SU-DHL-6 (cell line): ENCODE measurements around the gene TMPRSS11A.

Experiments
- H2AFZ ChIP-seq: fragments of 200-600 bp; sonication (generic); 2 replicates; pipeline ENCODE4 v1.6.1; 2014; ENCODE audit warnings: low read depth, mild to moderate bottlenecking, moderate library complexity, mixed read lengths, antibody characterized with exemption, low read length; ENCODE audit not compliant: severe bottlenecking
- H3F3A ChIP-seq: fragments of 200-600 bp; shearing (Covaris generic); 2 replicates; pipeline ENCODE4 v1.6.0; 2016; ENCODE audit warnings: antibody characterized with exemption, mild to moderate bottlenecking; ENCODE audit not compliant: insufficient read depth
- H3K27ac ChIP-seq: fragments of 200-600 bp; sonication (generic); 2 replicates; pipeline ENCODE4 v1.5.1; 2016; ENCODE audit warnings: low read depth, mild to moderate bottlenecking, low read length, moderate library complexity, mixed read lengths
- H3K27me3 ChIP-seq: fragments of 200-600 bp; sonication (generic), shearing (Covaris generic); 2 replicates; pipeline ENCODE4 v1.6.0; 2014; ENCODE audit warnings: mild to moderate bottlenecking, low read length
- H3K36me3 ChIP-seq: fragments of 200-600 bp; sonication (generic); 2 replicates; pipeline ENCODE4 v1.6.1; 2014; ENCODE audit warnings: mild to moderate bottlenecking, low read length, mixed read lengths
- H3K4me2 ChIP-seq: fragments of 300-600, 200-600 bp; shearing (Covaris generic), sonication (generic); 2 replicates; pipeline ENCODE4 v1.6.0; 2014; ENCODE audit warnings: low read length, low read depth, mild to moderate bottlenecking; ENCODE audit not compliant: poor library complexity, severe bottlenecking
- H3K4me3 ChIP-seq: fragments of 200-600 bp; sonication (generic); 2 replicates; pipeline ENCODE4 v1.5.1; 2014; ENCODE audit warnings: antibody characterized with exemption, low read length, mild to moderate bottlenecking, mixed read lengths; ENCODE audit not compliant: insufficient read depth, poor library complexity, severe bottlenecking
- H3K79me2 ChIP-seq: fragments of 200-600 bp; sonication (generic); 2 replicates; pipeline ENCODE4 v1.6.1; 2014; ENCODE audit warnings: mild to moderate bottlenecking, low read length, moderate library complexity; ENCODE audit not compliant: insufficient read depth
- H3K9ac ChIP-seq: fragments of 200-600 bp; sonication (generic); 2 replicates; pipeline ENCODE4 v1.7.0; 2014; ENCODE audit warnings: mild to moderate bottlenecking, low read length
- H3K9me2 ChIP-seq: fragments of 200-600 bp; sonication (generic); replicated peaks from 2 replicates; pipeline ENCODE4 v1.6.1; 2014; ENCODE audit warnings: low read length; ENCODE audit not compliant: insufficient read depth
- H3K9me3 ChIP-seq: fragments of 200-600 bp; sonication (generic); 2 replicates; pipeline ENCODE4 v1.6.1; 2014; ENCODE audit warnings: low read length, mixed read lengths; ENCODE audit not compliant: insufficient read depth
- H4K20me1 ChIP-seq: fragments of 200-600 bp; sonication (generic); 2 replicates; pipeline ENCODE4 v1.6.1; 2014; ENCODE audit warnings: low read depth, mild to moderate bottlenecking, antibody characterized with exemption, low read length, moderate library complexity, mixed read lengths
- EZH2phosphoT487 ChIP-seq: fragments of 200-600 bp; sonication (generic), shearing (Covaris generic); conservative IDR thresholded peaks from 2 replicates; pipeline ENCODE4 v1.6.1; 2018; ENCODE audit warnings: mild to moderate bottlenecking, antibody characterized with exemption, low read length, moderate library complexity, mixed read lengths
- TF ChIP-seq, protein P1 (sequence below): fragments of 200-600 bp; sonication (generic); IDR thresholded peaks from one replicate; pipeline ENCODE4 v1.5.1; 2017; ENCODE audit warnings: antibody characterized with exemption, mild to moderate bottlenecking, low read length, moderate library complexity; ENCODE audit not compliant: insufficient read depth, poor library complexity, severe bottlenecking

TMPRSS11A gene

DNA sequence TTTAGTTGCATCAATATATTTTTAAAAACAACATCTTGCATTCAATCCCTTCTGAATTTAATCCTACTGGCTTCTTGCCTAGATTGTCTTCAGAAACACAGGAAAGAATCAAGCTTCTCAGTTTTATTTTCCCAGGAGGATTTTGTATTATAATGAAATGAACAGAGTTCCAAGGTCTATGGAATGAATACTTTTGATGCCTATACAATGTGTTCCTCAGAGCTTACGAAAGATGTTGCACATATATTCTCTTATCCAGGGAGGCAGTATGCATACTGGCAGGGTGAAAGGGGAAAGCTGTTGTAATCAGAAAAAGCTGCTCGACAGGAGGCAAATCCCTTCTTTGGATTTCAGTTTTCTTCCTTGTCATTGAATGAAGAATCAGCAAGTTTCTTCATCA is 88.3 kb downstream of the TMPRSS11A start:
- Histone ChIP-seq H3K4me2 (no peak overlapping the region), H3K4me3 (no peak overlapping the region), H3K9me3 (no peaks in the 10 kb centered on the region), H4K20me1 (no peaks in the 10 kb centered on the region), H2AFZ (no peak overlapping the region), H3K79me2 (no peaks in the 10 kb centered on the region), H3K27me3 (no peaks in the 10 kb centered on the region), H3K9ac (no peak overlapping the region), H3K9me2 (no peaks in the 10 kb centered on the region), H3F3A (no peaks in the 10 kb centered on the region), H3K36me3 (no peaks in the 10 kb centered on the region), H3K27ac (no peak overlapping the region)
- TF ChIP-seq EZH2phosphoT487: no peak
- TF ChIP-seq, protein P1, sequence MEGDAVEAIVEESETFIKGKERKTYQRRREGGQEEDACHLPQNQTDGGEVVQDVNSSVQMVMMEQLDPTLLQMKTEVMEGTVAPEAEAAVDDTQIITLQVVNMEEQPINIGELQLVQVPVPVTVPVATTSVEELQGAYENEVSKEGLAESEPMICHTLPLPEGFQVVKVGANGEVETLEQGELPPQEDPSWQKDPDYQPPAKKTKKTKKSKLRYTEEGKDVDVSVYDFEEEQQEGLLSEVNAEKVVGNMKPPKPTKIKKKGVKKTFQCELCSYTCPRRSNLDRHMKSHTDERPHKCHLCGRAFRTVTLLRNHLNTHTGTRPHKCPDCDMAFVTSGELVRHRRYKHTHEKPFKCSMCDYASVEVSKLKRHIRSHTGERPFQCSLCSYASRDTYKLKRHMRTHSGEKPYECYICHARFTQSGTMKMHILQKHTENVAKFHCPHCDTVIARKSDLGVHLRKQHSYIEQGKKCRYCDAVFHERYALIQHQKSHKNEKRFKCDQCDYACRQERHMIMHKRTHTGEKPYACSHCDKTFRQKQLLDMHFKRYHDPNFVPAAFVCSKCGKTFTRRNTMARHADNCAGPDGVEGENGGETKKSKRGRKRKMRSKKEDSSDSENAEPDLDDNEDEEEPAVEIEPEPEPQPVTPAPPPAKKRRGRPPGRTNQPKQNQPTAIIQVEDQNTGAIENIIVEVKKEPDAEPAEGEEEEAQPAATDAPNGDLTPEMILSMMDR: no peak

DNA sequence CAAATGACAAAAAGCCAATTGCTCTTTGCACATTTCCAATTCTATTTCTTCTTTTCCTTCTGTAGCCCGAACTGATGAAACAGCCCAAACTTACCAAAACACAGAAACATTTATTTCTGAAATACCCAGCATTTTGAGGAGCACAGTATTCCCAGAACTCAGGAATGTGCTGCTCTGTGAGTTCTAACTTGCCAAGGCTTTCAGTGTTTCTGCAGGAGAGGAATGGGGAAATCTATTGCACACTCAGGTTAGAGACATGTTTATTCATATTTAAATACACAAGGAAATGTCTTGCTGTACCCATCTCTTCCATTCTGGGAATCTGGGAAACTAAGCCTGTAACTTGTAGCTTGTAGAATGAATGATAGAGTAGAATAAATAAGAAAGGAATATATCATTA is 90.2 kb downstream of the TMPRSS11A start:
- no peaks in the 10 kb centered on the region for H3K79me2 ChIP-seq
- H3K9me2 ChIP-seq: no peaks in the 10 kb centered on the region
- H4K20me1 ChIP-seq: no peaks in the 10 kb centered on the region
- H3K9me3 ChIP-seq: no peaks in the 10 kb centered on the region
- TF ChIP-seq, protein P1: no peak
- no peak for TF ChIP-seq EZH2phosphoT487
- no peaks in the 10 kb centered on the region for H3K27me3 ChIP-seq
- H3K27ac ChIP-seq: no peak overlapping the region
- H3K9ac ChIP-seq: no peak overlapping the region
- H3K36me3 ChIP-seq: no peaks in the 10 kb centered on the region
- H3K4me3 ChIP-seq: no peak overlapping the region
- H2AFZ ChIP-seq: no peak overlapping the region
- no peak overlapping the region for H3K4me2 ChIP-seq
- no peaks in the 10 kb centered on the region for H3F3A ChIP-seq

DNA sequence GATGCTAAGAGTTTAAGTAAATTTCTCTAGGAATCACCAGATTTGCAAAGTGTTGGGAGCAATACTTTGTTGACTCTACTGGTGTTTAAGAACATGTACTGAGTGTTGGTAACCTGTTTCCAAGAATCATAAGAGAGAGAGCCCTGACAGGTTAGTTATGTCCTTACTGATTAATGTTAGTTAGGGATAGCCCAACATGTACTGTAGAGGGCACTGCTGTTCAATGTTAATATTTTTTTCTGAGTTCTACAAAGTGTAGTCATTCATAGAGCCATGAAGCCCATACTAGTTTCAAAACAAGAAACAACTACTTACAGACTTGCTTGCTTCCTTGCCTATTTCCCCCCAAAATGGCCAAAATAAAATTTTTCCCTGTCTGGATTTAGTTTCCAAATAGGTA is 91.4 kb downstream of the TMPRSS11A start:
- no peak overlapping the region for H2AFZ ChIP-seq

More for the DNA sequence above, 91.4 kb downstream of the TMPRSS11A start:
- Histone ChIP-seq H3K27me3 (no peaks in the 10 kb centered on the region), H4K20me1 (no peaks in the 10 kb centered on the region), H3K9me2 (no peaks in the 10 kb centered on the region), H3K4me3 (no peak overlapping the region), H3K36me3 (no peaks in the 10 kb centered on the region), H3K27ac (no peak overlapping the region), H3K9ac (no peak overlapping the region), H3K4me2 (no peak overlapping the region), H3K79me2 (no peaks in the 10 kb centered on the region), H3F3A (no peaks in the 10 kb centered on the region), H3K9me3 (no peaks in the 10 kb centered on the region)
- TF ChIP-seq, protein P1: no peak
- TF ChIP-seq EZH2phosphoT487: no peak
